ENCODE measurements around the gene TRUB2.

Gene TRUB2

GRCh38 chr9:128322404-128323211 is at the start of gene TRUB2, which contains the start of gene COQ4:
TSS of gene TRUB2 (minus strand) at chr9:128322447. CDS start at chr9:128322408, 39 bp downstream.
TSS of gene COQ4 (plus strand) at chr9:128322839. CDS start at chr9:128322859, 20 bp downstream.
- DNase-seq, result peak; percentile 91

- no peak for DNase-seq
These were observed 49.4 kb upstream of the TRUB2 start for GRCh38 chr9:128371630-128372117.

- peak; percentile 85 for DNase-seq
These were observed 48.7 kb upstream of the TRUB2 start, which contains the start of gene URM1 for GRCh38 chr9:128370752-128371629. TSS of gene URM1 (plus strand) at chr9:128371374. CDS start at chr9:128371381, 7 bp downstream.

- DNase-seq, result no peak
These were observed 48.1 kb upstream of the TRUB2 start for GRCh38 chr9:128370367-128370751.

GRCh38 chr9:128369024-128369706 is 46.9 kb upstream of the TRUB2 start:
- no peak for DNase-seq

- no peak for DNase-seq
These were observed 43.3 kb upstream of the TRUB2 start for GRCh38 chr9:128365525-128365924.

- DNase-seq, result no peak
These were observed 40.5 kb upstream of the TRUB2 start for GRCh38 chr9:128362774-128363173.

- DNase-seq, result peak; percentile 70
These were observed 39.9 kb upstream of the TRUB2 start for GRCh38 chr9:128361986-128362646.

GRCh38 chr9:128361296-128361985 is 39.2 kb upstream of the TRUB2 start:
- no peak for DNase-seq

GRCh38 chr9:128360826-128361225 is 38.6 kb upstream of the TRUB2 start:
- no peak for DNase-seq

- DNase-seq, result no peak
These were observed 36.6 kb upstream of the TRUB2 start for GRCh38 chr9:128358861-128359260.

- DNase-seq, result no peak
These were observed 35.8 kb upstream of the TRUB2 start for GRCh38 chr9:128358090-128358489.

- no peak for DNase-seq
These were observed 33.2 kb upstream of the TRUB2 start for GRCh38 chr9:128355451-128355850.

GRCh38 chr9:128349772-128350171 is 27.5 kb upstream of the TRUB2 start:
- DNase-seq, result no peak

GRCh38 chr9:128349125-128349524 is 26.9 kb upstream of the TRUB2 start:
- no peak for DNase-seq

GRCh38 chr9:128344931-128345605 is 22.8 kb upstream of the TRUB2 start:
- DNase-seq, result no peak

GRCh38 chr9:128343855-128344254 is 21.6 kb upstream of the TRUB2 start:
- DNase-seq, result no peak

GRCh38 chr9:128342971-128343680 is 20.9 kb upstream of the TRUB2 start:
- no peak for DNase-seq

GRCh38 chr9:128341435-128341849 is 19.2 kb upstream of the TRUB2 start:
- DNase-seq, result peak; percentile 35

GRCh38 chr9:128340691-128341434 is 18.6 kb upstream of the TRUB2 start:
- no peak for DNase-seq

Data from NCI-H2107 (cell line).